NCI-H2196 treated with DMSO at 0.1 percent for 48 hours (cell line): ENCODE measurements around the gene FBXL16.
"Not testable (repeated sequence)": the region's sequence is repeated elsewhere in the genome, so short reads cannot be mapped to it uniquely, and the experiment has no call there.

ENCODE experiments used
- DNase-seq: peaks from one replicate; lab custom pipeline; 2025; ENCODE audit not compliant: unreplicated experiment; lab: John Stamatoyannopoulos, UW

The FBXL16 gene, protein sequence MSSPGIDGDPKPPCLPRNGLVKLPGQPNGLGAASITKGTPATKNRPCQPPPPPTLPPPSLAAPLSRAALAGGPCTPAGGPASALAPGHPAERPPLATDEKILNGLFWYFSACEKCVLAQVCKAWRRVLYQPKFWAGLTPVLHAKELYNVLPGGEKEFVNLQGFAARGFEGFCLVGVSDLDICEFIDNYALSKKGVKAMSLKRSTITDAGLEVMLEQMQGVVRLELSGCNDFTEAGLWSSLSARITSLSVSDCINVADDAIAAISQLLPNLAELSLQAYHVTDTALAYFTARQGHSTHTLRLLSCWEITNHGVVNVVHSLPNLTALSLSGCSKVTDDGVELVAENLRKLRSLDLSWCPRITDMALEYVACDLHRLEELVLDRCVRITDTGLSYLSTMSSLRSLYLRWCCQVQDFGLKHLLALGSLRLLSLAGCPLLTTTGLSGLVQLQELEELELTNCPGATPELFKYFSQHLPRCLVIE

GRCh38 chr16:705431-706188 lies at the start of gene FBXL16:
FBXL16 (minus strand) TSS chr16:705801; CDS start chr16:697405, 8,396 bp downstream.
- peak; percentile 63 for DNase-seq

DNA sequence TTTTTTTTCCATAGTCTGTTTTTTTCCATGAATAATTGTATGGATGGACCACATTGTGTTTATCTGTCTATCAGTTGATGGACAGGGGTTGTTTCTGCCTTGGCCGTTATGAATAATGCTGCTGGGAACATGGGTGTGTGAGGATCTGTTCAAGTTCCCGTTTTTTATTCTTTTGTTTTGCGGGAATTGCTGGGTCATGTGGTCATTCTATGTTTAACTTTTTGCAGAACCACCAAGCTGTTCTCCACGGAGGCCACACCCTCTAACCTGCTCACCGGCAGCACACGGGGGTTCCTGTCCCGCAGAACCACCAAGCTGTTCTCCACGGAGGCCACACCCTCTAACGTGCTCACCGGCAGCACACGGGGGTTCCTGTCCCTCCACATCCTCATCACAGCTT lies 49.1 kb upstream of the FBXL16 start:
- DNase-seq = no peak

DNA sequence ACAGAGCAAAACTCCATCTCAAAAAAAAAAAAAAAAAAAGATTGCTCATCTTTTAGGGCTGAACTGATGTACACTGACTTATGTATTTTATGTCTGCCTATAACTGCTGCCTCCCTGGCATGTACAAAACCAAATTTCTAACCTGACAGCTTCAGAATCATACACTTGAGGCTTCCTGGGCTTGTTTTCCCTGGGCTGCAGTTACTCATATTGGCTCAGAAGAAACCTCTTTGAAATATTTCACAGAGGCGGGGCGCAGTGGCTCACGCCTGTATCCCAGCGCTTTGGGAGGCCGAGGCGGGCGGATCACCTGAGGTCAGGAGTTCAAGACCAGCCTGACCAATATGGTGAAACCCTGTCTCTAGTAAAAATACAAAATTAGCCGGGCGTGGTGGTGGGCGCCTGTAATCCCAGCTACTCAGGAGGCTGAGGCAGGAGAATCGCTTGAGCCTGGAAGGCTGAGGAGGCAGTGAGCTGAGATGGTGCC lies 48.6 kb upstream of the FBXL16 start:
- DNase-seq = not testable (repeated sequence)

DNA sequence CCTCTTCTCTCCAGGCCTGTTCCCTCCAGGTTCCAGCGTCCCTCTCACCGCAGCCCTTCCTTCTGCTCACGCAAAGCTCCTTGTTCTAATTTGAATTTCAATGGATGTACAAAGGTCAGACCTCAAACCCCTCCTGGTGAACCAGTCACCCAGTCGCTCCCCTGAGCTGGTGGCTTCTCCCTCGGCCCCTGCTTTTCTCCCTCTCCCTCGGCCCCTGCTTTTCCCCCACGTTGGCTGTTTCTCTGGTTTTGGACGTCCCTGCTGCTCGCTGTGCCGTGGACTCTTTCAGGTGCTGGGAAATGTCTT lies 46.4 kb upstream of the FBXL16 start:
- no peak for DNase-seq

DNA sequence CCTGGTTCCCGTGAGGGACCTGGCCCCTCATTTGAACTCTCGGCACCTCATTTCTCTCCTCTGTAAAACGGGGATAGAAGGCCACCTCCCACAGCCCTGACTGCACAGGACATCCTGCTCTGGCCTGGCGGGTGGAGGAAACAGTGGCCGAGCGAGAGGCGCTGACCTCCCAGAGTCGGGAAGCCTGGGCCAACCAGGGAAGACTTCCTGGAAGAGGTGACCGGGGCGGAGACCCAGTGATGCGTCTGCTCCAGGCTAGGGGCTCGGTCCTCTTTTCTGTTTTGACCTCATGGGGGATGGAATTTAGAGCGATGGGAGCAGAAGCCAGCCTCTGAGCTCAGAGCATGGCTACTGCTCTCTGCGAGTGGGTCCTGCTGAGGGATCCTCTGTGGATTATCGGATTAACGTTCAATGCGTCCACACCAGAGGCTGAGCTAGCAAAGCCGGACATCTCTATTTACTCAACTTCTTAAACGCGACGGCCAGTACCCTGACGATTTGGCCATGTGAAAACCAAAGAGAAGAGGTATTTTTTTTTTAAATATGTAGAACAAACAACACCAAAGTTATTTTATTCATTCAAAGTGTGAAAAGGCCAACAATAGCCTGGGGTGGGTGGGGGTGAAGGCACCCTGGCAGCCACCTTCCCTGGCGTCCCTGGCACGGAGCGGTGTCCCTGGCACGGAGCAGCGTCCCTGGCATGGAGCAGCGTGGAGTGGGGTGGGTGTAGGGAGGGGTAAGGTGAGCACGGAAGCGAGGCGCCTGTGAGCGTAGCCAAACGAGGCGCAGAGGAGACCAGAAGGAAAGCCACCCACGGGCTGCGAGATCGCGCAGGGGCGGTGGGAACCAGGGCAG lies 45.8 kb upstream of the FBXL16 start:
- DNase-seq = no peak

GRCh38 chr16:750485-750884 lies 44.9 kb upstream of the FBXL16 start:
- no peak for DNase-seq

- DNase-seq = no peak
These were observed 43.4 kb upstream of the FBXL16 start for GRCh38 chr16:749010-749409.

DNA sequence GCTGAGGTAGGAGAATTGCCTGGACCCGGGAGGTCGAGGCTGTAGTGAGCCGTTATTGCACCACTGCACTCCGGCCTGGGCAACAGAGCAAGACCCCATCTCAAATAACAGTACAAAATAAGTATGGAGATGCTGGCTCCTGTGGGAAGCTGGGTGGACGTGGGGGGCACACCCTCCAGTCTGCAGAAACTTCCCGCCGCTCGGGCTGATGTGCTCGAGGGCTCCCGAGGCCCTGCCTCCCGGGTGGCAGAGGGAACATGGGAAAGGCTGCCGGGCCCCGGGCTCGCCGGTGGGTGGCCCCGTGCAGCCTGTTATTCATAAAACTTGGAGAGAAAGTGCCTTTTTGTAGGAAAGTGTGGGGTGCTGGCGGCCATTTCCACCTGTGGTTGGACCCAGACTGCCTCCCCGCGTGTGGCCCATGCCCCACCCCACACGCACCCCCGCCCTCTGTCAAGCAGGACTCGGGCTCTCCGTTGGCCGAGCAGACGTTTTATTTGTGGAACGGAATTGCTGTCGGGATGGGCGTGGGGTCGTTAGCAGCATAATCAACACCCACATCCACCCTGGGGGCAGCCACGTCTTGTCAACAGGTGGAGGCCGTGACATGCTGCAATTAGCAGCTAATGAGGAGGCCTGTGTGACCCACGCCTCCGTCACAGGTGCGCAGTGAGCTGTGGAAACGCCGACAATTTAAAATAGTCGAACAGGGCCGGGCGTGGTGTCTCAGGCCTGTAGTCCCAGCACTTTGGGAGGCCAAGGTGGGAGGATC lies 42.6 kb upstream of the FBXL16 start:
- DNase-seq = no peak

- DNase-seq = no peak
These were observed 41.0 kb upstream of the FBXL16 start for GRCh38 chr16:746637-747036.

DNA sequence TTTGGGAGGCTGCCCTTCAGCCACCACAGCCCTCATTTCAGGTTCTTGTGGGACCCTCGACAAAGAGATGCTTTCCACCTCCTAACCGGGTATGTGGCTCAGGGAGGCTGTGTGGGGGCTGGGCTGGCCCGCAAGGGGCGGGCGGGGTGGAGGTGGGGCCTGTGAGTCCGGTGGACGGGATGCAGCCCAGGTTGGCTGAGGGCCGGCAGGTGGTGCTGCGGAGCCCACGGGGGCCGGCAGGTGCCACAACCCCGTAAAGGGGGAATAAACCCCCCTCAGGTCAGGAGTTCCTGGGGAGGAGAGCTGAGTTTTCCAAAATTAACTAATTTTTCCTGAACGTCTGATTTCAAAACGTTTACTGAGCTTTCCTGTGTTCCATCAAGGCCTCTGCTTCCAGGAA lies 40.1 kb upstream of the FBXL16 start:
- DNase-seq = no peak

GRCh38 chr16:743794-744500 lies 38.3 kb upstream of the FBXL16 start:
- no peak for DNase-seq

- not testable (repeated sequence) for DNase-seq
These were observed 37.3 kb upstream of the FBXL16 start for GRCh38 chr16:742894-743293.

GRCh38 chr16:741986-742629 lies 36.5 kb upstream of the FBXL16 start:
- DNase-seq = no peak

- DNase-seq = peak; percentile 81
These were observed 35.3 kb upstream of the FBXL16 start, which contains the start of gene CIAO3 for GRCh38 chr16:740764-741505. CIAO3 (minus strand) TSS chr16:740997; CDS start chr16:740985, 12 bp downstream.

GRCh38 chr16:740459-740763 lies 34.8 kb upstream of the FBXL16 start:
- DNase-seq = no peak

DNA sequence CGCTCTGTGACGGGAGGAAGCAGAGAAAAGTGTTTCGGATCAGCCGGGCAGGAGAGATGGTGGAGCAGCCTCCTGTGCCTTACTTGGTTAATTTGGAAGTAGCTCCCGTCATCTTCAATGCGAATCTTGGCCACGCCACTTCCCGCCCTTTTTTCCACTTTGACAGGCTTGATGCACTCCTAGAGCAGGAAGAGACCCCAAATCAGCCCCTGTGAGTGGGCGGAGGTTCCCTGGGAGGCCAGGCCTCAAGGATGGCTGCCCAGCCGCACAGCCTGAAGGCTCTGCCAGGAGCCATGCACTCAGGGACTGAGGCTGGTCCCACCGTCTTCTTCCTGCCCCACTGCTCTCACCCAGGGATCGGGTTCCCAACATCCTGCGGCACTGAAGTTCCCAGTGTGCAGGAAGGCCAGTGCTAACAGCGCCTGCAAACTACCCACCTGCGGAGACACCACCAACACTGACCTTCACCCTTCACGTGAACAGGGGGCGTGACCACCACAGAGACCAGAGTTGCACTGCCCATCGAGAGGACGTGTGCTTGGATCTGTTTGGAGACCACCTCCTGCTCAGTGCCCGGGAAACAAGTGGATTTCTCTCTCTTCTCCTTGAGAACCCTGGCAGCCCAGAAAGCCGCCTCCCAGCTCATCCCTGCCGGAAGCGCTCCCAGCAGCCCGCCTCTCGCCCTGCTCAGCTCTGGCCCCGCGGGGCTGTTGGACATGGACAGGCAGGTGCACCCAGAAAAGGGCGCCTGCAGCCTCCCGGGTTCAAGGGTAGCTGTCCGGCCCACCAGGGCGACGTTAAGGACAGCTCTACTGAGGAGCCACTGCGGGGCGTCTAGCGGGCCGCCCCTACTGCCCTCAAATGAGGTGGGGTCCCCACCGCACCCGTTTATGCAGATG lies 34.2 kb upstream of the FBXL16 start:
- DNase-seq = peak; percentile 8

DNA sequence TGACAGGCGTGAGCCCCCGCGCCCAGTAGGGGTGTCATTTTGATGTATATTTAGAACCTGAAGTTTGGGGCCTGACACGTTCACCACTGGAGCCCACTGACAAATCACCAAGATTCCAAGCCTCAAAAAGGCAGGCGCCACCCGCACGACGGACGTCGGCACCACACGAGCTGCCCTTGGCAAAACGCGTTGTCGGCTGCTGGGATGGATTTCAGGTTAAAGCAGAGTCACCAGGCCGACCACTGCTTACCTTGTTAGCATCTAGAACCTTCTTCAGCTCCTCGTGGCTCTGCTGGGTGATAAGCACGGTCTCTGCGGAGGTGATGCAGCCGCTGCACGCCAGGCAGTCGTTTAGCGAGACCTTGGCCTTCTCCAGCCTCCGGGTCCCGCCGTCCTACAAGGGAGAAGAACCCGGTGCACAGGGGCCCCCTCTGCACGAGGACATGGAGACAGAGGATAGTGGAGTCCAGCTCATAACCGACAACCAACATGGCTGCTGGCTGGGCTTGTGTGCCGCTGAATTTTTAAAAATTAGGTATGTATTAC lies 31.4 kb upstream of the FBXL16 start:
- no peak for DNase-seq
